ENCODE data around the gene F7.

GRCh38 chr13:113096052-113096744, 9.4 kb upstream of the F7 start:
- no peak for TF ChIP-seq EZH2 (IDR thresholded peaks at IDR 0.05; ENCODE audit: low read length, unreplicated experiment)
- TF ChIP-seq CTCF (conservative IDR thresholded peaks at IDR 0.05; ENCODE audit: low read depth, low read length), result no peak
- no peak for TF ChIP-seq EZH2phosphoT487 (IDR thresholded peaks at IDR 0.05; ENCODE audit: borderline replicate concordance, low read length)

Data from PC-3 (cell line).